MCF 10A (cell line): Measurements from ENCODE around the gene FARS2. TPM values are rescaled to one million over a fixed set of nuclear protein-coding genes. Genes with fewer than 3 reads are reported as not detected.

Source experiments
- BruUV-seq: library from RNA; stranded (reverse); fragments of 400-500 nt; replicated peaks from 2 replicates; lab custom pipeline; 2021; lab: Mats Ljungman, UMichigan
- CTCF ChIA-PET: fragments of 300-600 bp; sonication (Branson Sonifier 250); formaldehyde crosslinking; extraction: SDS; loops from one replicate; lab custom pipeline; 2021; ENCODE audit warnings: antibody characterized with exemption, inconsistent platforms; lab: Yijun Ruan, JAX
- POLR2A ChIA-PET: fragments of 300-600, 350-650 bp; sonication (Branson Sonifier 250); formaldehyde crosslinking; extraction: SDS; loops from one replicate; lab custom pipeline; 2020; ENCODE audit warnings: antibody characterized with exemption, inconsistent platforms; lab: Yijun Ruan, JAX
- DNase-seq: peaks from one replicate; pipeline ENCODE4 v3.0.0-alpha.2; 2018; ENCODE audit not compliant: unreplicated experiment
- H3K27ac Mint-ChIP-seq: one replicate; pipeline ENCODE4 v1.8.0; 2022; ENCODE audit warnings: mild to moderate bottlenecking, low read depth, mixed read lengths; ENCODE audit not compliant: unreplicated experiment
- H3K27me3 Mint-ChIP-seq: one replicate; pipeline ENCODE4 v1.8.0; 2022; ENCODE audit warnings: mixed read lengths; ENCODE audit not compliant: insufficient read depth, unreplicated experiment
- H3K36me3 Mint-ChIP-seq: one replicate; pipeline ENCODE4 v1.8.0; 2022; ENCODE audit warnings: mild to moderate bottlenecking, moderate library complexity, mixed read lengths; ENCODE audit not compliant: insufficient read depth, unreplicated experiment
- H3K4me1 Mint-ChIP-seq: one replicate; pipeline ENCODE4 v1.8.0; 2022; ENCODE audit warnings: mixed read lengths; ENCODE audit not compliant: insufficient read depth, unreplicated experiment
- H3K4me3 Mint-ChIP-seq: one replicate; pipeline ENCODE4 v1.8.0; 2022; ENCODE audit warnings: mild to moderate bottlenecking, moderate library complexity, mixed read lengths; ENCODE audit not compliant: unreplicated experiment
- H3K9me3 Mint-ChIP-seq: one replicate; pipeline ENCODE4 v1.8.0; 2022; ENCODE audit warnings: mixed read lengths; ENCODE audit not compliant: unreplicated experiment
- intact Hi-C: fragments of 100-400 bp; cut with micrococcal nuclease; formaldehyde crosslinking; loops from 2 replicates; pipeline ENCODE4 v1.14.1; 2022
- total RNA-seq: library from RNA; stranded (reverse); gene quantifications from 2 replicates; pipeline ENCODE4 v1.2.3, GENCODE V29; 2022
- TF ChIP-seq, protein P1 (sequence below): fragments of 200-600 bp; IDR thresholded peaks from one replicate; pipeline ENCODE4 v1.8.0; 2022; ENCODE audit warnings: antibody characterized with exemption, mild to moderate bottlenecking; ENCODE audit not compliant: unreplicated experiment

The FARS2 gene
- total RNA-seq, 1 experiment from 2014 or later: 18.2 TPM

DNA sequence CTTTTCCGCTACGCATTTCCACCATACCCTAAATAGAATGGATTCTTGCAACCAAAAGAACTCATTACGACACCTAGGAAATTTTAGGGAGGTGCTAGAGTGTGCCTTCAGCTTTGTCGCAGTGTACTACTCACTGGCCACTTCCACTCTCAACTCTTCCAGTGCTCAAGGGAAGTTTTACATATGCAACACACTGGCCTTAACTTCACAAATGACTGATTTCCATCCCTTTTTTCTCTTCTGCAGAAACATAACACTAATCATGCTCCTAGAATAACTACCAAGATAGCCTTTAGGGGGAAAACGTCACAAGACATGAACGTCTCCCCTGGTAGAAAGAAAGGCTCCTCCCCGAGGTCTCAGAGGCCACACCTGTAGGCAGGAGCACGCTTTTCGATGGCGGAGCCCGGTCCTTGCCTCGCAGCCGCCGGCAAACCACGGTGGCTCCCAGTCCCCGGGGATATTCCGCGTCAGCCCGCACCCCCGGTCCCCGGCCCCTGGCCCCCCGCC, 1.1 kb upstream of the FARS2 start:
- CTCF ChIA-PET: interaction anchor here (1.0 kb wide), 1 partner anchor 117 kb away, joined by 4 read pairs; no protein-coding TSS in a partner anchor
- no TSS peak for BruUV-seq
- intact Hi-C loops: loop anchor here (2.0 kb wide), 1 partner anchor 43 kb away; no protein-coding TSS in a partner anchor
- H3K9me3 Mint-ChIP-seq: no peaks in the 10 kb centered on the region
- POLR2A ChIA-PET: interaction anchor here (0.6 to 4.3 kb wide), 16 partner anchors 11 to 1490 kb away, joined by 3 to 50 read pairs (median 3); no protein-coding TSS in a partner anchor
- peak; percentile 81 for DNase-seq
- H3K4me3 Mint-ChIP-seq: peak overlapping the region; percentile 81
- TF ChIP-seq, protein P1, sequence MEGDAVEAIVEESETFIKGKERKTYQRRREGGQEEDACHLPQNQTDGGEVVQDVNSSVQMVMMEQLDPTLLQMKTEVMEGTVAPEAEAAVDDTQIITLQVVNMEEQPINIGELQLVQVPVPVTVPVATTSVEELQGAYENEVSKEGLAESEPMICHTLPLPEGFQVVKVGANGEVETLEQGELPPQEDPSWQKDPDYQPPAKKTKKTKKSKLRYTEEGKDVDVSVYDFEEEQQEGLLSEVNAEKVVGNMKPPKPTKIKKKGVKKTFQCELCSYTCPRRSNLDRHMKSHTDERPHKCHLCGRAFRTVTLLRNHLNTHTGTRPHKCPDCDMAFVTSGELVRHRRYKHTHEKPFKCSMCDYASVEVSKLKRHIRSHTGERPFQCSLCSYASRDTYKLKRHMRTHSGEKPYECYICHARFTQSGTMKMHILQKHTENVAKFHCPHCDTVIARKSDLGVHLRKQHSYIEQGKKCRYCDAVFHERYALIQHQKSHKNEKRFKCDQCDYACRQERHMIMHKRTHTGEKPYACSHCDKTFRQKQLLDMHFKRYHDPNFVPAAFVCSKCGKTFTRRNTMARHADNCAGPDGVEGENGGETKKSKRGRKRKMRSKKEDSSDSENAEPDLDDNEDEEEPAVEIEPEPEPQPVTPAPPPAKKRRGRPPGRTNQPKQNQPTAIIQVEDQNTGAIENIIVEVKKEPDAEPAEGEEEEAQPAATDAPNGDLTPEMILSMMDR: no peak
- peak overlapping the region; percentile 99 for H3K27ac Mint-ChIP-seq
- H3K27me3 Mint-ChIP-seq: no peaks in the 10 kb centered on the region
- H3K36me3 Mint-ChIP-seq: peaks cover 14% of the 10 kb centered on the region
- H3K4me1 Mint-ChIP-seq: peaks cover 10% of the 10 kb centered on the region

DNA sequence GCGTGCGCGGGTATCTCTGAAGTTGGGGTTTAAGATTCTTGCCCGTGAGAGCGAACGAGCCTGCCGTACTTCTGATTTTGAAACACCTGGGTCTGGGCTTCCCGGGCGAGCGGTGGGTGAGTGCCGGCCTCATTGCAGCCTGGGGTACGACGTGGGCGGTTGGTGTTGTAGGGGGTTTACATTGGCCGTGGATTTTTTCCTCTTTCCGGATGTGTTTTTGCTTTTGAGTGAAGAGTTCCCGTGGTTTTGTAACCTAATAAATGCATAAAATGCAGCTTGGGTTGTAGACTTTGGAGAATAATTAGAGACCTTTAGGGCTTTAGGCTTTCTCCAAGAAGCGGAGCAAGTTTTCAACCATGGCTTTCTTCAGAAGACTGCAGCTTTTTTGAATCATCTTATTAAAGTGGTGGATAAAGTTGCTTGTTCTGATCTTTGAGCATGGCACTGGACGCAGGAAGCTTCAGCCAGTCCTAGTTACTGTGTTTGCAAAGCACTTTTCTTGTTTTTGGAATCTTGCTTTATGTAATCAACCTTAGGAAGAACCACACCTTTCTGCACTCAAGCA, 314 bp downstream of the FARS2 start:
- peak overlapping the region; percentile 81 for H3K4me3 Mint-ChIP-seq
- H3K27ac Mint-ChIP-seq: peak overlapping the region; percentile 99
- TF ChIP-seq, protein P1: no peak
- H3K36me3 Mint-ChIP-seq: peaks cover 12% of the 10 kb centered on the region
- H3K9me3 Mint-ChIP-seq: no peaks in the 10 kb centered on the region
- H3K4me1 Mint-ChIP-seq: peaks cover 16% of the 10 kb centered on the region
- no peaks in the 10 kb centered on the region for H3K27me3 Mint-ChIP-seq
- intact Hi-C loops: loop anchor here (2.0 kb wide), 1 partner anchor 41 kb away; no protein-coding TSS in a partner anchor
- DNase-seq: no peak
- CTCF ChIA-PET: interaction anchor here (2.4 kb wide), 1 partner anchor 41 kb away, joined by 5 read pairs; no protein-coding TSS in a partner anchor
- TSS peak; percentile 77 for BruUV-seq
- POLR2A ChIA-PET: interaction anchor here (0.6 to 4.3 kb wide), 15 partner anchors 10 to 1240 kb away, joined by 3 to 50 read pairs (median 3); a partner anchor contains a TSS

GRCh38 chr6:5266423-5266822, 5.1 kb downstream of the FARS2 start:
- no peak for DNase-seq
- Mint-ChIP-seq H3K27me3 (no peaks in the 10 kb centered on the region), H3K4me1 (peaks cover 6% of the 10 kb centered on the region), H3K4me3 (no peak overlapping the region), H3K9me3 (no peaks in the 10 kb centered on the region), H3K27ac (no peak overlapping the region), H3K36me3 (peaks cover 15% of the 10 kb centered on the region)
- intact Hi-C loops: no loop called here
- CTCF ChIA-PET: interaction anchor here (0.6 to 2.5 kb wide), 3 partner anchors 37 to 123 kb away, joined by 3 to 15 read pairs (median 6); no protein-coding TSS in a partner anchor
- POLR2A ChIA-PET: interaction anchor here (1.5 kb wide), 1 partner anchor 35 kb away, joined by 3 read pairs; no protein-coding TSS in a partner anchor
- BruUV-seq: no TSS peak
- TF ChIP-seq, protein P1: no peak

DNA sequence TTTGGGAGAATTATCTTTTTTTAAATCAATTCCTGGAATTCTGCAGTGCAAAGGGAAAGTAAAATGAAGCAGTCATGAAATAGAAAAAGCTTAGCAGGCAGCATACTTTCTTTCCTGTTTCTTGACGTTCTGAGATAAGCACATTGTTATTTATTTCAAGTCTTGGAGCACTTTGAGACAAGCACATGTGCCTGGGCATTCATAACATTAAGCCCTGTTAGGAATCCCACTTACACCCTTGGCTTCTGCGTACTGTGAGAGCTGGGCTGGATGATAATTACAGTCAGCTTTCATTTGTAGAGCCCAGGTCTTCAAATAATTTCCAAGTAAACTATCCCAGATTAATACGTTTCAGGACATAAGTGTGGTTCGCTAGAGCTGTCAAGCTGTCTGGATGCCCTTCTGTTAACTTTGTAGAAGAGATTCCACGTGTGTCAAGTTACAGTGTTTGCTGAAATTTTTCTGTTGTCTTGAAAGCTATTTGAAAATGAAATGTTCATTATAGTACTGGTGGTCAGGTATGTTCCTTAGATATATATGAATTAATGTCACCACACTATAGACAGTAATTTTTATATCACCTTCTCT, 8.9 kb downstream of the FARS2 start:
- BruUV-seq: no TSS peak
- POLR2A ChIA-PET: interaction anchor here (0.8 to 3.7 kb wide), 2 partner anchors 9 to 17 kb away, joined by 4 to 50 read pairs; partner anchors contain the start of genes FARS2 and LYRM4
- H3K36me3 Mint-ChIP-seq: peaks cover 15% of the 10 kb centered on the region
- CTCF ChIA-PET: interaction anchor here (1.1 kb wide), 1 partner anchor 33 kb away, joined by 3 read pairs; no protein-coding TSS in a partner anchor
- no peak for DNase-seq
- H3K4me3 Mint-ChIP-seq: no peak overlapping the region
- no peak overlapping the region for H3K27ac Mint-ChIP-seq
- TF ChIP-seq, protein P1: no peak
- peaks cover 21% of the 10 kb centered on the region for H3K4me1 Mint-ChIP-seq
- intact Hi-C loops: loop anchor here (10.0 kb wide), 1 partner anchor 125 kb away; no protein-coding TSS in a partner anchor
- no peaks in the 10 kb centered on the region for H3K27me3 Mint-ChIP-seq
- no peaks in the 10 kb centered on the region for H3K9me3 Mint-ChIP-seq
